Brain microvascular endothelial cell (primary cell): Measurements from ENCODE around the gene SLC25A13.

Source experiments
- DNase-seq: peaks from one replicate; pipeline ENCODE4 v3.0.0-alpha.2; 2020
- H3K27ac ChIP-seq: fragments of 250-450 bp; sonication (Bioruptor Pico); 2 replicates; pipeline ENCODE4 v1.5.1; 2020; ENCODE audit warnings: mild to moderate bottlenecking, moderate library complexity
- H3K27me3 ChIP-seq: fragments of 250-450 bp; sonication (Bioruptor Pico); replicated peaks from 2 replicates; pipeline ENCODE4 v1.5.1; 2020; ENCODE audit warnings: mild to moderate bottlenecking
- H3K36me3 ChIP-seq: fragments of 250-450 bp; sonication (Bioruptor Pico); replicated peaks from 2 replicates; pipeline ENCODE4 v1.5.1; 2020; ENCODE audit warnings: mild to moderate bottlenecking
- H3K4me3 ChIP-seq: 2 replicates; pipeline ENCODE4 v1.5.1; 2011; ENCODE audit warnings: low read depth, mild to moderate bottlenecking, control low read depth, low read length, moderate library complexity
- in situ Hi-C: cut with HindIII; loops from 2 replicates; pipeline ENCODE4 v1.10.0; 2017; ENCODE audit warnings: low sequenced_read_pairs, low pct_ligation_motif_present
- TF ChIP-seq, protein P1 (sequence below): IDR thresholded peaks from 2 replicates; pipeline ENCODE4 v1.5.1; 2011; ENCODE audit warnings: low read depth, mild to moderate bottlenecking, moderate library complexity, low read length, control low read depth, inconsistent platforms; ENCODE audit errors: missing control alignments

Gene SLC25A13

GRCh38 chr7:96312502-96312901 lies 9.4 kb downstream of the SLC25A13 start:
- no peaks in the 10 kb centered on the region for H3K36me3 ChIP-seq
- DNase-seq, result no peak
- H3K4me3 ChIP-seq, result no peak overlapping the region
- TF ChIP-seq, protein P1, sequence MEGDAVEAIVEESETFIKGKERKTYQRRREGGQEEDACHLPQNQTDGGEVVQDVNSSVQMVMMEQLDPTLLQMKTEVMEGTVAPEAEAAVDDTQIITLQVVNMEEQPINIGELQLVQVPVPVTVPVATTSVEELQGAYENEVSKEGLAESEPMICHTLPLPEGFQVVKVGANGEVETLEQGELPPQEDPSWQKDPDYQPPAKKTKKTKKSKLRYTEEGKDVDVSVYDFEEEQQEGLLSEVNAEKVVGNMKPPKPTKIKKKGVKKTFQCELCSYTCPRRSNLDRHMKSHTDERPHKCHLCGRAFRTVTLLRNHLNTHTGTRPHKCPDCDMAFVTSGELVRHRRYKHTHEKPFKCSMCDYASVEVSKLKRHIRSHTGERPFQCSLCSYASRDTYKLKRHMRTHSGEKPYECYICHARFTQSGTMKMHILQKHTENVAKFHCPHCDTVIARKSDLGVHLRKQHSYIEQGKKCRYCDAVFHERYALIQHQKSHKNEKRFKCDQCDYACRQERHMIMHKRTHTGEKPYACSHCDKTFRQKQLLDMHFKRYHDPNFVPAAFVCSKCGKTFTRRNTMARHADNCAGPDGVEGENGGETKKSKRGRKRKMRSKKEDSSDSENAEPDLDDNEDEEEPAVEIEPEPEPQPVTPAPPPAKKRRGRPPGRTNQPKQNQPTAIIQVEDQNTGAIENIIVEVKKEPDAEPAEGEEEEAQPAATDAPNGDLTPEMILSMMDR, result no peak
- H3K27me3 ChIP-seq, result no peaks in the 10 kb centered on the region
- in situ Hi-C loops, result no loop called here
- no peak overlapping the region for H3K27ac ChIP-seq

- in situ Hi-C loops, result no loop called here
- Histone ChIP-seq H3K36me3 (no peaks in the 10 kb centered on the region), H3K27ac (no peak overlapping the region), H3K27me3 (no peaks in the 10 kb centered on the region), H3K4me3 (no peak overlapping the region)
- DNase-seq, result no peak
- TF ChIP-seq, protein P1, result no peak
These were observed 9.9 kb downstream of the SLC25A13 start for GRCh38 chr7:96311967-96312366.

GRCh38 chr7:96310110-96310509 lies 11.8 kb downstream of the SLC25A13 start:
- in situ Hi-C loops, result no loop called here
- no peak for DNase-seq
- TF ChIP-seq, protein P1, result no peak
- no peaks in the 10 kb centered on the region for H3K36me3 ChIP-seq
- no peak overlapping the region for H3K4me3 ChIP-seq
- no peaks in the 10 kb centered on the region for H3K27me3 ChIP-seq
- no peak overlapping the region for H3K27ac ChIP-seq

DNA sequence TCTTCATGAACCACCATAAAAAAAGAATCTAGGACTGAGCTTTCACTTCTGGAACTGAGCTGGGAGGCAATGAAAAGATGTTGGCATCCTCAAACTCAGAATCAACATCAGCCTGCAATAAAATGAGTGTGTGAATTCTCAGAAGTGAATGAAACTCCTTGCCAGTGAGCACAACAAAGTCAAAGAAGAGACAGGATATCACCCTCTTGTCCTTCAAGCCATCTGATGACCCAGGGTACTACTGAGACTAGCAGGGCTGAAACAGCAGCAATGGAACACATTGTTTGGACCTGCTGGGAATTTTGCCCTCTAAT lies 13.0 kb downstream of the SLC25A13 start:
- TF ChIP-seq, protein P1, result no peak
- no peak overlapping the region for H3K4me3 ChIP-seq
- H3K27me3 ChIP-seq, result no peaks in the 10 kb centered on the region
- H3K27ac ChIP-seq, result no peak overlapping the region
- no peaks in the 10 kb centered on the region for H3K36me3 ChIP-seq
- in situ Hi-C loops, result no loop called here
- no peak for DNase-seq

DNA sequence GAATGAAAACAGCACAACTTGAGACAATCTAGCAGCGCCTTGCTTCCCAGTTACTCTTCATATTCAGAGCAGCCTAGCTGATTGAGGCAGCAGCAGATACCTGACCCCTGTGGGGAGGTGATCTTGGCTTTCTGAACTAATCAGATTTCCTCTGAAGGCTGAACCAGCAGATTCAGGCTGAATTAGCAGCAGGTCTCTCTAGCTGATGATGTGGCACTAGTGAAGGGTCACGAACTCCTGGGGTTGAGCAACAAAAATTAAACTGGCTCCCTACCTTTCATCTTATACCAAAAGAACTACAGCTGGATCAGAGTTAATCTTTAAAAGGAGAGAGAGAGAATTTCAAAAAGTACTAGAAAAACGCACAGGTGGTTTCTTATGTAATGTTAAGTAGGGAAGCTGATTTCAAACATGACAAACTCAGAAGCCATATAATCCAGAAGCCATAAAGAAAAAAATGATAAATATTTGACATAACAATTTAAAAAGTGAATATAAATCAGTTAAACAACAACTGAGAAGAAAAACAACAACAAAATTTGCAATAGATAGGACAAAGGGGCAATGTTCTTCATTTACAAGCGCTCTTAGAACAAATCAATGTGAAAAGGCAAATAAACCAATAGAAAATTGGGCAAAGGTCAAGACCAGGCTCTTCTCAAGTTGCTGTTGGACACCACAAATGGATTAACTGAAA lies 13.5 kb downstream of the SLC25A13 start:
- no peaks in the 10 kb centered on the region for H3K27me3 ChIP-seq
- in situ Hi-C loops, result no loop called here
- DNase-seq, result no peak
- TF ChIP-seq, protein P1, result no peak
- no peak overlapping the region for H3K4me3 ChIP-seq
- no peaks in the 10 kb centered on the region for H3K36me3 ChIP-seq
- no peak overlapping the region for H3K27ac ChIP-seq
